HG03045 (cell line): ENCODE data around the gene ATP9A.
"Not testable (repeated sequence)": the region's sequence is repeated elsewhere in the genome, so short reads cannot be mapped to it uniquely, and the experiment has no call there.

ENCODE experiments used
- ATAC-seq: cut with Tn5 transposase; IDR thresholded peaks from one replicate; pipeline ENCODE4 v1.9.1; 2021; ENCODE audit warnings: mild to moderate bottlenecking, moderate library complexity; ENCODE audit not compliant: unreplicated experiment

The ATP9A gene

GRCh38 chr20:51797357-51798025 lies 29.3 kb upstream of the ATP9A start:
- no peak for ATAC-seq

- ATAC-seq = no peak
Observed at GRCh38 chr20:51796340-51796739, 28.1 kb upstream of the ATP9A start.

GRCh38 chr20:51792960-51793359 lies 24.8 kb upstream of the ATP9A start:
- no peak for ATAC-seq

- ATAC-seq = no peak
Observed at GRCh38 chr20:51791626-51792025, 23.4 kb upstream of the ATP9A start.

GRCh38 chr20:51790256-51790655 lies 22.1 kb upstream of the ATP9A start:
- no peak for ATAC-seq

GRCh38 chr20:51789434-51789833 lies 21.2 kb upstream of the ATP9A start:
- ATAC-seq = no peak

- ATAC-seq = no peak
Observed at GRCh38 chr20:51788822-51789221, 20.6 kb upstream of the ATP9A start.

- ATAC-seq = no peak
Observed at GRCh38 chr20:51784299-51784698, 16.1 kb upstream of the ATP9A start.

- ATAC-seq = not testable (repeated sequence)
Observed at GRCh38 chr20:51778229-51778759, 10.1 kb upstream of the ATP9A start.

- ATAC-seq = no peak
Observed at GRCh38 chr20:51775241-51775640, 7.1 kb upstream of the ATP9A start.

GRCh38 chr20:51772236-51772635 lies 4.0 kb upstream of the ATP9A start:
- ATAC-seq = no peak

GRCh38 chr20:51769976-51770615 lies 1.9 kb upstream of the ATP9A start:
- no peak for ATAC-seq

GRCh38 chr20:51768759-51769517 lies 748 bp upstream of the ATP9A start:
- ATAC-seq = no peak

- ATAC-seq = no peak
Observed at GRCh38 chr20:51766994-51767866, 960 bp downstream of the ATP9A start.

GRCh38 chr20:51765381-51765780 lies 2.8 kb downstream of the ATP9A start:
- ATAC-seq = not testable (repeated sequence)

GRCh38 chr20:51763965-51764602 lies 4.1 kb downstream of the ATP9A start:
- ATAC-seq = no peak

- no peak for ATAC-seq
Observed at GRCh38 chr20:51760905-51761546, 7.2 kb downstream of the ATP9A start.

- no peak for ATAC-seq
Observed at GRCh38 chr20:51759769-51760510, 8.2 kb downstream of the ATP9A start.

GRCh38 chr20:51758978-51759544 lies 9.1 kb downstream of the ATP9A start:
- no peak for ATAC-seq
